Epithelial cell of proximal tubule (primary cell): ENCODE results near the gene MYH16. TPM values are rescaled to one million over a fixed set of nuclear protein-coding genes. Genes with fewer than 3 reads are reported as not detected.
"Not testable (repeated sequence)": the region's sequence is repeated elsewhere in the genome, so short reads cannot be mapped to it uniquely, and the experiment has no call there.

Source experiments
- DNase-seq: peaks from one replicate; pipeline ENCODE4 v3.0.0-alpha.2; 2011; ENCODE audit warnings: low read depth
- H3K4me3 ChIP-seq: 2 replicates; pipeline ENCODE4 v1.5.1; 2011; ENCODE audit warnings: low read depth, mild to moderate bottlenecking, low read length
- total RNA-seq: library from RNA; depleted of rRNA; stranded (reverse); fragments of >200 nt; gene quantifications from 2 replicates; pipeline ENCODE4 v1.2.3, GENCODE V29; 2015
- TF ChIP-seq, protein P1 (sequence below): conservative IDR thresholded peaks from 2 replicates; pipeline ENCODE4 v1.5.1; 2012; ENCODE audit warnings: low read depth, mild to moderate bottlenecking, low read length

The MYH16 gene
- total RNA-seq, 1 donor from 2014 or later: 1.0 TPM

DNA sequence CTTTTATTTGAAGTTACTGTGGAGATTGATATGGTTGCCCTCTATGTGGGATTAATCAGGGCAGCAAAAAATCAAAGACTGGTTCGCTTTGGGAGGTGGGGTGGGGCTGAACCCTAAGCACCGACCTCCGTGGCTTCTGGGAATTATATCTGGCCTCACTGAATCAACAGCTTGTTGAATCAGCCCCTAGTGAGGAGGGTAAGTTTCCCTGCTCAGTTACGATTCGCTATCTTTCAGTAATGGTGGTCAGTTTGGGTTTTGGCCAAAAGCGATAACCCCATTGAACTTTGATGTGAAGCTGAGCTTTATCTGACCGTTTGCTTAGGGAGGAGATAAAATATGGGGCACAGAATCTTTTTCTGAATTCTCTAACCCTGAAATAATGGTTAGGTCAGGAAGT lies 36.5 kb downstream of the MYH16 start:
- H3K4me3 ChIP-seq: no peak overlapping the region
- DNase-seq: no peak
- TF ChIP-seq, protein P1, sequence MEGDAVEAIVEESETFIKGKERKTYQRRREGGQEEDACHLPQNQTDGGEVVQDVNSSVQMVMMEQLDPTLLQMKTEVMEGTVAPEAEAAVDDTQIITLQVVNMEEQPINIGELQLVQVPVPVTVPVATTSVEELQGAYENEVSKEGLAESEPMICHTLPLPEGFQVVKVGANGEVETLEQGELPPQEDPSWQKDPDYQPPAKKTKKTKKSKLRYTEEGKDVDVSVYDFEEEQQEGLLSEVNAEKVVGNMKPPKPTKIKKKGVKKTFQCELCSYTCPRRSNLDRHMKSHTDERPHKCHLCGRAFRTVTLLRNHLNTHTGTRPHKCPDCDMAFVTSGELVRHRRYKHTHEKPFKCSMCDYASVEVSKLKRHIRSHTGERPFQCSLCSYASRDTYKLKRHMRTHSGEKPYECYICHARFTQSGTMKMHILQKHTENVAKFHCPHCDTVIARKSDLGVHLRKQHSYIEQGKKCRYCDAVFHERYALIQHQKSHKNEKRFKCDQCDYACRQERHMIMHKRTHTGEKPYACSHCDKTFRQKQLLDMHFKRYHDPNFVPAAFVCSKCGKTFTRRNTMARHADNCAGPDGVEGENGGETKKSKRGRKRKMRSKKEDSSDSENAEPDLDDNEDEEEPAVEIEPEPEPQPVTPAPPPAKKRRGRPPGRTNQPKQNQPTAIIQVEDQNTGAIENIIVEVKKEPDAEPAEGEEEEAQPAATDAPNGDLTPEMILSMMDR: no peak

DNA sequence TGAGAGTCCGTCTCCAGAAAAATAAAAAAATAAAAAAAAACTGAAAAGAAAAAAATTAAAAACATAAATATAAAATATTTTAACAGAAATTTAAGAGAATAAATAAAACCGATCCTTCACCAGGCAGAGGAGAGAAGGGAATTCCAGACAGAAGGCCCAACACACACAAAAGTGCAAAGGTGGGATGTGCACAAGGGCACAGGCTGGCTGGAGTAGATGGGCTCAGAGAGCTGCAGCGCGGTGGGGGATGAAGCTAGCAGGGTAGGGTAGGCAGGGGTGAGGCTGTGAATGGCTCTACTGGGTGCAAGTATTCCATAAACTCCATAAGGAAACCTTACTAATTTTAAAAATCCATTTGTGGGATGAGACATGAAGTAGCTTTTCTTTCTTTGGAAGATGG lies 37.4 kb downstream of the MYH16 start:
- TF ChIP-seq, protein P1: no peak
- no peak for DNase-seq
- no peak overlapping the region for H3K4me3 ChIP-seq

- TF ChIP-seq, protein P1: peak; percentile 36
- no peak overlapping the region for H3K4me3 ChIP-seq
- no peak for DNase-seq
These were observed 39.1 kb downstream of the MYH16 start for GRCh38 chr7:99311702-99312101.

DNA sequence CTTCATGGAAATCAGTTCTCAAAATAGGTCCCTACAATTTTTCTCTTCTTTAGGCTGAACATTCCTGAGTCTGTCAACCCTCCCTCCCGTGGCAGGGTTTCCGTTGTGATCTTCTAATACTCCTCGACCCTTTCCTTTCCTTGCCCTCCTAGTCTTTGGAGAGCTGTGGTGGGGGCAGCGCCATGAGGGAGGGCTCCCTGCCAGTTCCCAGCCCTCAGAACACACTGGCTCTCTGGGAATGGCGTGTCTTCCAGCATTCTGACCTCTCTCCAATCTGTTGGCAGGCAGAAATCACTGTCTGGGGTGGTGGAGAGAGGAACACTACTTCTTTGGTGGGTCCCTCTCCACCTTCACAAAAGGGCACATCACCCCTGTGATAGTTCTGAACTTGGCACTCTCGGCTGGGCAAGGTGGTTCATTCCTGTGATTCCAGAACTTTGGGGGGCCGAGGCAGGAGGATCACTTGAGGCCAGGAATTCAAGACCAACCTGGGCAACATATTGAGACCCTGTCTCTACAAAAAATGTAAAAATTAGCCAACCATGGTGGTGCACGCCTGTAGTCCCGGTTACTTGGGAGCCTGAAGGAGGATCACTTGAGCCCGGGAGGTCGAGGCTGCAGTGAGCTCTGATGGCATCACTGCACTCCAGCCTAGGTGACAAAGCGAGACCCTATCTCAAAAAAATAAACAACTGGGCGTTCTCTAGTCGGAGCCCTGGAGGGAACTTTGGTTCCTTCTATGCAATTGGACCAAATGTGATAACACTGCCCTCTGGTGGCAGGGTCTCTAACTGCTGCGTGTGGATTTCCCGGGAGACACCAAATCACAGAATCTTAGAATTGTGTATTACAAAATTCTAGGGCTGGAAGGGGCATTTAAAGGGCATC lies 39.9 kb downstream of the MYH16 start:
- DNase-seq: no peak
- TF ChIP-seq, protein P1: peak; percentile 95
- peak overlapping the region; percentile 9 for H3K4me3 ChIP-seq

DNA sequence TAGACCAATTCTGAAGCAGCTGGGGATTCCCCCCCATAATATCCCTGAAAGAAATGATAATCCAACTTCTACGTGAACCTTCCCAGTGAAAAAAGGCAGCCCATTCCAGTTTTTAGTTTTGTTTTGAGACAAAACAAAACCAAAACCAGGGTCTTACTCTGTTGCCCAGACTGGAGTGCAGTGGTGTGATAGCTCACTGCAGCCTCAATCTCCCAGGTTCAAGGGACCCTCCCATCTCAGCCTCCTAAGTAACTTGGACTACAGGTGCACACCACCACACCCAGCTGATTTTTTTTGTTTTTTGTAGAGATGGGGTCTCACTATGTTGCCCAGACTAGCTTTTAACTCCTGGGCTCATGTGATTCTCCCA lies 40.5 kb downstream of the MYH16 start:
- no peak for DNase-seq
- TF ChIP-seq, protein P1: no peak
- no peak overlapping the region for H3K4me3 ChIP-seq

GRCh38 chr7:99314504-99314903 lies 41.9 kb downstream of the MYH16 start:
- no peak for DNase-seq
- TF ChIP-seq, protein P1: no peak
- H3K4me3 ChIP-seq: no peak overlapping the region

DNA sequence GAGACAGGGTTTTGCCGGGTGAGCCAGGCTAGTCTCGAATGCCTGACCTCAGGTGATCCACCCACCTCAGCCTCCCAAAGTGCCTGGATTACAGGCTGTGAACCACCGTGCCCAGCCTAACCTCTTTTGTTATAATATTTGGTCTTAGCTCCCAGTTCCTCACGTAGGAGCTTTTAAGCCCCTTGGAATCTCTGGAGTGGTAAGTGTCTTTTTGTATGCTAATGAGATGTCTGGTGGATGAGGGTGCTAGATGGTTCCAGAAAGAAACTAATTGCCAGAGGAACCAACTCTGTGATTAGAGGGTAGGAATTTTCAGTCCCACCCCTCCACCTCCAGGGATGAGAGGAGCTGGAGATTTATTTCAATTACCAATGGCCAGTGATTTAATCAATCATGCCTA lies 47.7 kb downstream of the MYH16 start:
- TF ChIP-seq, protein P1: no peak
- DNase-seq: no peak
- no peak overlapping the region for H3K4me3 ChIP-seq

- H3K4me3 ChIP-seq, DNase-seq: not testable (repeated sequence)
These were observed 50.0 kb downstream of the MYH16 start for GRCh38 chr7:99322659-99323058.
